ENCODE results near the gene FXYD6. TPM values are rescaled to one million over a fixed set of nuclear protein-coding genes. Genes with fewer than 3 reads are reported as not detected.

The FXYD6 gene
- total RNA-seq, 1 donor, result not detected

DNA sequence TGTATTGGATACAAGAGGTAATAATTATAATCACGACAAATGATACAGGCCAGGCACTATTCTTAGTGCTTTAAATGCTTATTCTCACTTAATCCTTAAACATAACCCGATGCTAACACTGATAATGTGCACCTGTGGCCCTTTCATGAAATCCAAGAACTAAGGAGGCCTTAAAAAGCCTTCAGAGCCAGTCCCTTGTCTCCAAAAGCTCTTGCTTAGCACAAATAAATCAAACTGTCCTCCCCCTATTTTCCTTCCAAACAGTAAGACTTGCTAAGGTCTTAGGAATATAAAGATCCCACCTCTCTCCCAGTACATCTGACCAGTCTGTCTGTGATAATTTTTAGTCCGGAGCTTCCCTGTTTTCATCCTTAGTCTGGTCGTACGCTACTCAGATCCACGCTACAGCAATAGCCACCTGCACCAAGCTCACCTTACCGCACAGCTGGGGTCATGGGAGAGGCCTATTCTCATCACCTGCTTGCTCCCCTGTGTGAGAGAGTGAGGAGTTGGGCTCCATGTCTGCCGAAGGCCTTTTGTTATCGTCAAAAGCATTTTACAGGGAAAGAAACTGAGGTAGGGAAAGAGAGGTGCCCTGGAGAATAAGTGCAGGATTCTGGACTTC lies 16.9 kb downstream of the FXYD6 start:
- no peak for TF ChIP-seq CTCF (IDR thresholded peaks at IDR 0.05; ENCODE audit: insufficient read depth, low read depth, low read length)
- H3K4me3 ChIP-seq (ENCODE audit: low read depth, low read length), result no peak overlapping the region
- no peak for DNase-seq (ENCODE audit: low read depth)

GRCh38 chr11:117859061-117859460 lies 17.4 kb downstream of the FXYD6 start:
- TF ChIP-seq CTCF (IDR thresholded peaks at IDR 0.05; ENCODE audit: insufficient read depth, low read depth, low read length), result no peak
- no peak for DNase-seq (ENCODE audit: low read depth)
- H3K4me3 ChIP-seq (ENCODE audit: low read depth, low read length), result no peak overlapping the region

DNA sequence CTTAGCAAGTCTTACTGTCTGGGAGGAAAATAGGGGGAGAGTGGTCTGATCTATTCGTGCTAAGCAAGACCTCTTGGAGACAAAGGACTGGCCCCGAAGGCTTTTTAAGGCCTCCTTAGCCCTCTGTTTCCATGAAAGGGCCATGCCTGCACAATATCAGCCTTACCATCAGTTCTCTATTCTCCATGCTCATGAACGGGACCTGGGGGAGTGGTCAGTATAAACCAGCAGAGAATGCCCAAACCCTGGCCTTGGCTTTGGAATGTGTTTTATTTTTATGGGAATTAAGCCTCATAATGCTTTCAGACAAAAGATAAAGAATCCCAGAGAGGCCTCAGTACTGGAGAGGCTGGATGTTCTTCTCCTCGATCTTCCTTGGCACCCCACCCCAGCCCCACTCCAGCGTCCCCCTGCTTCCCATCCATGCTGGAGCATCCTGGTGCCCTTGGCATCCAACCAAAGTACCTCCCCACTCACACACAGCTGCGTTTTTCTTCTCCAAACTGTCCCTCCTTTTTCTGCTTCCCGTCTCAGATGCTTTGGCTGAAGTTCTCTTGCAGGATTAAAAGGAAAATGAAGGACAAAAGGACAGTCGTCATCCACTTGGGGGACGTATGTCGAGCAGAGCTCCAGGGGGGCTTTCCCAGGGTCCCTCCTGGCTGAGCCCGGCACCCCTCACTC lies 18.6 kb downstream of the FXYD6 start:
- DNase-seq (ENCODE audit: low read depth), result no peak
- TF ChIP-seq CTCF (IDR thresholded peaks at IDR 0.05; ENCODE audit: insufficient read depth, low read depth, low read length), result no peak
- no peak overlapping the region for H3K4me3 ChIP-seq (ENCODE audit: low read depth, low read length)

- TF ChIP-seq CTCF (IDR thresholded peaks at IDR 0.05; ENCODE audit: insufficient read depth, low read depth, low read length), result no peak
- DNase-seq (ENCODE audit: low read depth), result no peak
- H3K4me3 ChIP-seq (ENCODE audit: low read depth, low read length), result no peak overlapping the region
Measured at GRCh38 chr11:117855912-117856651, 20.4 kb downstream of the FXYD6 start.

- TF ChIP-seq CTCF (IDR thresholded peaks at IDR 0.05; ENCODE audit: insufficient read depth, low read depth, low read length), result no peak
- H3K4me3 ChIP-seq (ENCODE audit: low read depth, low read length), result no peak overlapping the region
- no peak for DNase-seq (ENCODE audit: low read depth)
Measured at GRCh38 chr11:117855186-117855845, 21.1 kb downstream of the FXYD6 start.

- no peak for DNase-seq (ENCODE audit: low read depth)
- no peak for TF ChIP-seq CTCF (IDR thresholded peaks at IDR 0.05; ENCODE audit: insufficient read depth, low read depth, low read length)
- H3K4me3 ChIP-seq (ENCODE audit: low read depth, low read length), result no peak overlapping the region
Measured at GRCh38 chr11:117852309-117852708, 24.1 kb downstream of the FXYD6 start.
